ENCODE results near the gene ARHGAP40.

Gene ARHGAP40

GRCh38 chr20:38604873-38605303 is 3.3 kb downstream of the ARHGAP40 start:
- H3K27ac ChIP-seq (replicated peaks; ENCODE audit: low read length) = no peak overlapping the region
- WGBS, 2 donors (ENCODE audit: extremely low coverage in 2 of 2, insufficient read length in 2 of 2, insufficient replicate concordance in 1 of 2) = no CpG with 5 or more reads among the region's 4 CpGs
- H3K4me3 ChIP-seq (ENCODE audit: low read length in 2 of 2) = no peak overlapping the region

GRCh38 chr20:38607351-38607750 is 5.7 kb downstream of the ARHGAP40 start:
- Histone ChIP-seq H3K79me1 (ENCODE audit: low read depth, low read length) (no peaks in the 10 kb centered on the region), H3K4me2 (ENCODE audit: insufficient read depth, low read length, poor library complexity, severe bottlenecking) (no peak overlapping the region), H3K4me1 (ENCODE audit: control insufficient read depth in 2 of 2, insufficient read depth in 1 of 2, low read depth in 1 of 2, low read length in 2 of 2) (peaks cover 0 to 7% of the 10 kb centered on the region in 2 donors), H3K9ac (ENCODE audit: low read depth, low read length, poor library complexity) (no peak overlapping the region), H3K4ac (ENCODE audit: low read length) (no peak overlapping the region), H2AFZ (ENCODE audit: low read length) (no peak overlapping the region), H2AK5ac (ENCODE audit: low read depth, low read length) (no peak overlapping the region), H3K23ac (ENCODE audit: low read depth, low read length, poor library complexity) (no peak overlapping the region), H3K9me3 (replicated peaks in 1 of 2; ENCODE audit: control insufficient read depth in 2 of 2, insufficient read depth in 1 of 2, low read depth in 1 of 2, low read length in 2 of 2) (no peaks in the 10 kb centered on the region), H3K27ac (replicated peaks; ENCODE audit: low read length) (no peak overlapping the region), H3K14ac (ENCODE audit: low read length) (no peak overlapping the region), H3K36me3 (replicated peaks in 1 of 2; ENCODE audit: control insufficient read depth in 2 of 2, insufficient read depth in 2 of 2, low read length in 2 of 2) (no peaks in the 10 kb centered on the region), H4K91ac (ENCODE audit: low read depth, low read length, poor library complexity) (no peak overlapping the region), H3K4me3 (ENCODE audit: low read length in 2 of 2) (no peak overlapping the region), H4K8ac (ENCODE audit: low read depth, low read length) (no peak overlapping the region), H3K27me3 (ENCODE audit: control insufficient read depth in 3 of 3, insufficient read depth in 3 of 3, low read depth in 1 of 3, low read length in 3 of 3) (peaks cover 0 to 37% (median 4%) of the 10 kb centered on the region in 3 experiments), H2BK120ac (ENCODE audit: low read depth, low read length) (no peak overlapping the region), H2BK12ac (ENCODE audit: low read length) (no peak overlapping the region), H3K18ac (ENCODE audit: low read length) (no peak overlapping the region), H2BK5ac (ENCODE audit: low read length) (no peak overlapping the region), H2BK15ac (ENCODE audit: low read length) (no peak overlapping the region)
- DNase-seq (ENCODE audit: low spot score) = no peak
- no CpG with 5 or more reads among the region's 12 CpGs for WGBS, 2 donors (ENCODE audit: extremely low coverage in 2 of 2, insufficient read length in 2 of 2, insufficient replicate concordance in 1 of 2)

More at GRCh38 chr20:38604873-38605303, 3.3 kb downstream of the ARHGAP40 start:
- Histone ChIP-seq H3K79me1 (ENCODE audit: low read depth, low read length) (no peaks in the 10 kb centered on the region), H3K4me1 (ENCODE audit: control insufficient read depth in 2 of 2, insufficient read depth in 1 of 2, low read depth in 1 of 2, low read length in 2 of 2) (peaks cover 0 to 18% of the 10 kb centered on the region in 2 donors), H3K9ac (ENCODE audit: low read depth, low read length, poor library complexity) (no peak overlapping the region), H3K14ac (ENCODE audit: low read length) (no peak overlapping the region), H2BK12ac (ENCODE audit: low read length) (no peak overlapping the region), H2AK5ac (ENCODE audit: low read depth, low read length) (no peak overlapping the region), H3K4ac (ENCODE audit: low read length) (no peak overlapping the region), H3K23ac (ENCODE audit: low read depth, low read length, poor library complexity) (no peak overlapping the region), H2AFZ (ENCODE audit: low read length) (no peak overlapping the region), H3K9me3 (replicated peaks in 1 of 2; ENCODE audit: control insufficient read depth in 2 of 2, insufficient read depth in 1 of 2, low read depth in 1 of 2, low read length in 2 of 2) (no peaks in the 10 kb centered on the region), H2BK5ac (ENCODE audit: low read length) (no peak overlapping the region), H2BK15ac (ENCODE audit: low read length) (no peak overlapping the region), H3K27me3 (ENCODE audit: control insufficient read depth in 3 of 3, insufficient read depth in 3 of 3, low read depth in 1 of 3, low read length in 3 of 3) (peaks cover 0 to 61% (median 20%) of the 10 kb centered on the region in 3 experiments), H2BK120ac (ENCODE audit: low read depth, low read length) (no peak overlapping the region), H4K8ac (ENCODE audit: low read depth, low read length) (no peak overlapping the region), H3K4me2 (ENCODE audit: insufficient read depth, low read length, poor library complexity, severe bottlenecking) (no peak overlapping the region), H4K91ac (ENCODE audit: low read depth, low read length, poor library complexity) (no peak overlapping the region), H3K18ac (ENCODE audit: low read length) (no peak overlapping the region), H3K36me3 (replicated peaks in 1 of 2; ENCODE audit: control insufficient read depth in 2 of 2, insufficient read depth in 2 of 2, low read length in 2 of 2) (no peaks in the 10 kb centered on the region)
- peak; percentile 21 for DNase-seq (ENCODE audit: low spot score)

DNA sequence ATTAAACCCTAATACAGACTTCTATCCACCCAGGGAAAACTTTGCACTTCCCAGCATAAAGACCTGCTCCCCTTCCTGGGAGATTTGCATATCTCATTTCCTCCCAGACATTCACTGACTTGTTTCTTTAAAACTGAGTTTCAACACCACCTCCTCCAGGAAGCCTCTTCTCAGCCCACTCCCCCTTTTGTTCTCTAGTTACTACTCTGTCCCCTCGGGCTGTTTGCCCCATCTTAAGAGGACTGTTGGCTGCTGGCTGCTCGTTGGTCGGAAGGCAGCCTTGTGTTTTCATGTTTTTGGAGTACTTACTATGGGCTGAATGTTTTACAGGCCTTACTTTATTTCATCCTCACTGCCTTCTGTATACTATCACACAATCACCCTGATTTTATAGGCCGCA is 6.6 kb downstream of the ARHGAP40 start:
- no peak overlapping the region for H3K18ac ChIP-seq (ENCODE audit: low read length)
- H3K23ac ChIP-seq (ENCODE audit: low read depth, low read length, poor library complexity) = no peak overlapping the region
- H2AK5ac ChIP-seq (ENCODE audit: low read depth, low read length) = no peak overlapping the region
- no peak overlapping the region for H2BK12ac ChIP-seq (ENCODE audit: low read length)
- H3K27me3 ChIP-seq (ENCODE audit: control insufficient read depth in 3 of 3, insufficient read depth in 3 of 3, low read depth in 1 of 3, low read length in 3 of 3) = peaks cover 0 to 28% (median 0%) of the 10 kb centered on the region in 3 experiments
- H4K8ac ChIP-seq (ENCODE audit: low read depth, low read length) = no peak overlapping the region
- peaks cover 0 to 7% of the 10 kb centered on the region in 2 donors for H3K4me1 ChIP-seq (ENCODE audit: control insufficient read depth in 2 of 2, insufficient read depth in 1 of 2, low read depth in 1 of 2, low read length in 2 of 2)
- no peak overlapping the region for H2AFZ ChIP-seq (ENCODE audit: low read length)
- H4K91ac ChIP-seq (ENCODE audit: low read depth, low read length, poor library complexity) = no peak overlapping the region
- H3K14ac ChIP-seq (ENCODE audit: low read length) = no peak overlapping the region
- H3K36me3 ChIP-seq (replicated peaks in 1 of 2; ENCODE audit: control insufficient read depth in 2 of 2, insufficient read depth in 2 of 2, low read length in 2 of 2) = no peaks in the 10 kb centered on the region
- no CpG with 5 or more reads among the region's 4 CpGs for WGBS, 2 donors (ENCODE audit: extremely low coverage in 2 of 2, insufficient read length in 2 of 2, insufficient replicate concordance in 1 of 2)
- H3K4ac ChIP-seq (ENCODE audit: low read length) = no peak overlapping the region
- no peak overlapping the region for H3K4me3 ChIP-seq (ENCODE audit: low read length in 2 of 2)
- no peak overlapping the region for H3K27ac ChIP-seq (replicated peaks; ENCODE audit: low read length)
- H3K9me3 ChIP-seq (replicated peaks in 1 of 2; ENCODE audit: control insufficient read depth in 2 of 2, insufficient read depth in 1 of 2, low read depth in 1 of 2, low read length in 2 of 2) = no peaks in the 10 kb centered on the region
- no peak overlapping the region for H3K9ac ChIP-seq (ENCODE audit: low read depth, low read length, poor library complexity)
- no peak overlapping the region for H3K4me2 ChIP-seq (ENCODE audit: insufficient read depth, low read length, poor library complexity, severe bottlenecking)
- H2BK15ac ChIP-seq (ENCODE audit: low read length) = no peak overlapping the region
- H2BK5ac ChIP-seq (ENCODE audit: low read length) = no peak overlapping the region
- H2BK120ac ChIP-seq (ENCODE audit: low read depth, low read length) = no peak overlapping the region
- no peaks in the 10 kb centered on the region for H3K79me1 ChIP-seq (ENCODE audit: low read depth, low read length)
- DNase-seq (ENCODE audit: low spot score) = no peak

- Histone ChIP-seq H4K8ac (ENCODE audit: low read depth, low read length) (no peak overlapping the region), H3K14ac (ENCODE audit: low read length) (no peak overlapping the region), H3K9ac (ENCODE audit: low read depth, low read length, poor library complexity) (no peak overlapping the region), H3K79me1 (ENCODE audit: low read depth, low read length) (no peaks in the 10 kb centered on the region), H3K18ac (ENCODE audit: low read length) (no peak overlapping the region), H3K4me2 (ENCODE audit: insufficient read depth, low read length, poor library complexity, severe bottlenecking) (no peak overlapping the region), H3K23ac (ENCODE audit: low read depth, low read length, poor library complexity) (no peak overlapping the region), H2BK120ac (ENCODE audit: low read depth, low read length) (no peak overlapping the region), H2AK5ac (ENCODE audit: low read depth, low read length) (no peak overlapping the region), H3K4me1 (ENCODE audit: control insufficient read depth in 2 of 2, insufficient read depth in 1 of 2, low read depth in 1 of 2, low read length in 2 of 2) (peaks cover 0 to 7% of the 10 kb centered on the region in 2 donors), H3K4me3 (ENCODE audit: low read length in 2 of 2) (no peak overlapping the region), H3K27me3 (ENCODE audit: control insufficient read depth in 3 of 3, insufficient read depth in 3 of 3, low read depth in 1 of 3, low read length in 3 of 3) (peaks cover 0 to 31% (median 0%) of the 10 kb centered on the region in 3 experiments), H2BK12ac (ENCODE audit: low read length) (no peak overlapping the region), H3K27ac (replicated peaks; ENCODE audit: low read length) (no peak overlapping the region), H2BK15ac (ENCODE audit: low read length) (no peak overlapping the region), H3K36me3 (replicated peaks in 1 of 2; ENCODE audit: control insufficient read depth in 2 of 2, insufficient read depth in 2 of 2, low read length in 2 of 2) (no peaks in the 10 kb centered on the region), H4K91ac (ENCODE audit: low read depth, low read length, poor library complexity) (no peak overlapping the region), H2AFZ (ENCODE audit: low read length) (no peak overlapping the region), H3K4ac (ENCODE audit: low read length) (no peak overlapping the region), H3K9me3 (replicated peaks in 1 of 2; ENCODE audit: control insufficient read depth in 2 of 2, insufficient read depth in 1 of 2, low read depth in 1 of 2, low read length in 2 of 2) (peaks cover 0 to 2% of the 10 kb centered on the region in 2 donors), H2BK5ac (ENCODE audit: low read length) (no peak overlapping the region)
- no peak for DNase-seq (ENCODE audit: low spot score)
- no CpG with 5 or more reads among the region's 4 CpGs for WGBS, 2 donors (ENCODE audit: extremely low coverage in 2 of 2, insufficient read length in 2 of 2, insufficient replicate concordance in 1 of 2)
Observed at GRCh38 chr20:38609815-38610214, 8.2 kb downstream of the ARHGAP40 start.

Data from neuronal stem cell (in vitro differentiated cells).